Measurements from ENCODE around the gene ERF. TPM values are rescaled to one million over a fixed set of nuclear protein-coding genes. Genes with fewer than 3 reads are reported as not detected.

ERF gene
- total and polyA plus RNA-seq, 7 experiments from 2014 or later: 2.8 to 105 (median 49.4) TPM

DNA sequence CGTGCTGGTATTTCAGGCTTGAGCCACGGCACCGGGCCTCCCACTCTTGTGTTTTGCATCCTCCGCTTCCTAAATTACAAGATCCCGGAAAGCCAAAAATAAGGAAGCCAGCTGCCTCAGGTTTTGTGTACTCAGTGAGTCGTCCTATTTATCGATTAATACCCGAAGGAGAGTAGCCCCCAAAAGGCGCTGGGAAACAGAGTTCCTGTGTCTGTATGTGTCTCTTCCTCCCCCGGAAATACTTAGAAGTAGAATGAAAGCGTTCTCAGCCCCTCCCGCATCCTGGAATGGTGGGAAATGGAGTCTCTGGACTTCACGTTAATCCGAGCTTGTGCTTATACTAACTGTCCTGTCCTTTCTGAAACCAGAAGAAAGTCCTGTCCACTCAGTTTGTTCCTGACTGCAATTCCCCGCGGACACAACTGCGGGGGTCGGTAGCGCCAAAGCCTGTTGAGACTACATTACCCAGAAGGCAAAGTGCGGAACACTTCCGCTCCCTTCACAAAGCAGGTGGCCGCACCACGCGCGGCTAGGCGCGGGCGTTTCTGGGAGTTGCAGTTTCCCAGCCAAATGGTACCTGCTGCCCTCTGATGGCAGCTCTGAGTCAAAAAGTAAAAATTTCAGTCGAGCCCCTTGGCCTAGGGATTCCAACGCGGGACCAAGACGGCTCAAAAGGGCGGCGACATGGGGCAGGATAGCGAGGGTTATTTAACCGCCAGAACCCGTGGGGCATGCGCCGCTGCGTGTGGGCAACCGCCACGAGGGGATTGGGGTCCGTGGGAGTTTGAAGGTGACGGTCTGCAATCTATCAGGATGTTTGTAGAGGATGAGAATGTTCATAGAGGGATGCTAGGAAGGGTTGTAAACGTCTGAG lies 10.3 kb downstream of the ERF start:
- Histone ChIP-seq H3K4me3 (ENCODE audit: low read length) (peak overlapping the region; percentile 68), H3K4me1 (ENCODE audit: control insufficient read depth in 2 of 2, insufficient read depth in 2 of 2, low read length in 2 of 2) (peaks cover 28 to 38% of the 10 kb centered on the region in 2 donors), H3K27me3 (ENCODE audit: control insufficient read depth in 2 of 2, insufficient read depth in 2 of 2, low read length in 2 of 2) (no peaks in the 10 kb centered on the region), H3K9me3 (ENCODE audit: control insufficient read depth in 2 of 3, low read length in 3 of 3) (no peaks in the 10 kb centered on the region), H3K27ac (ENCODE audit: low read depth, low read length) (peak overlapping the region; percentile 73), H3K36me3 (ENCODE audit: control insufficient read depth in 2 of 3, insufficient read depth in 3 of 3, low read length in 3 of 3) (peaks cover 0 to 21% (median 4%) of the 10 kb centered on the region in 3 experiments)
- POLR2A ChIA-PET: interaction anchor here (0.8 to 8.2 kb wide), 11 partner anchors 23 to 981 kb away, joined by 3 to 84 read pairs (median 10); partner anchors contain the start of genes CIC, DEDD2, PAFAH1B3 and POU2F2
- peaks cover 0 to 6% (median 0%) of the 10 kb centered on the region in 5 donors for H3K36me3 Mint-ChIP-seq
- H3K27ac Mint-ChIP-seq: peak overlapping the region; percentile 84 to 99 (median 96)
- CTCF ChIA-PET: interaction anchor here (0.6 to 5.7 kb wide), 8 partner anchors 8 to 129 kb away, joined by 3 to 25 read pairs (median 5); partner anchors contain the start of gene ZNF526
- no peaks in the 10 kb centered on the region for H3K27me3 Mint-ChIP-seq
- intact Hi-C loops (cut with micrococcal nuclease): loop anchor here (1.0 to 10.0 kb wide), 15 partner anchors 10 to 1802 kb away; partner anchors contain the start of genes MEGF8 (in 2 of the 2), SERTAD3 (in 2 of the 2), ARHGEF1 (in 1 of the 2) and ERF (in 1 of the 2)
- peaks cover 36 to 58% (median 54%) of the 10 kb centered on the region in 7 donors for H3K4me1 Mint-ChIP-seq
- peak; percentile 51 for ATAC-seq
- DNase-seq: peak; percentile 76 to 93 (median 90)
- peak overlapping the region; percentile 91 to 98 (median 96) for H3K4me3 Mint-ChIP-seq
- no peaks in the 10 kb centered on the region for H3K9me3 Mint-ChIP-seq

DNA sequence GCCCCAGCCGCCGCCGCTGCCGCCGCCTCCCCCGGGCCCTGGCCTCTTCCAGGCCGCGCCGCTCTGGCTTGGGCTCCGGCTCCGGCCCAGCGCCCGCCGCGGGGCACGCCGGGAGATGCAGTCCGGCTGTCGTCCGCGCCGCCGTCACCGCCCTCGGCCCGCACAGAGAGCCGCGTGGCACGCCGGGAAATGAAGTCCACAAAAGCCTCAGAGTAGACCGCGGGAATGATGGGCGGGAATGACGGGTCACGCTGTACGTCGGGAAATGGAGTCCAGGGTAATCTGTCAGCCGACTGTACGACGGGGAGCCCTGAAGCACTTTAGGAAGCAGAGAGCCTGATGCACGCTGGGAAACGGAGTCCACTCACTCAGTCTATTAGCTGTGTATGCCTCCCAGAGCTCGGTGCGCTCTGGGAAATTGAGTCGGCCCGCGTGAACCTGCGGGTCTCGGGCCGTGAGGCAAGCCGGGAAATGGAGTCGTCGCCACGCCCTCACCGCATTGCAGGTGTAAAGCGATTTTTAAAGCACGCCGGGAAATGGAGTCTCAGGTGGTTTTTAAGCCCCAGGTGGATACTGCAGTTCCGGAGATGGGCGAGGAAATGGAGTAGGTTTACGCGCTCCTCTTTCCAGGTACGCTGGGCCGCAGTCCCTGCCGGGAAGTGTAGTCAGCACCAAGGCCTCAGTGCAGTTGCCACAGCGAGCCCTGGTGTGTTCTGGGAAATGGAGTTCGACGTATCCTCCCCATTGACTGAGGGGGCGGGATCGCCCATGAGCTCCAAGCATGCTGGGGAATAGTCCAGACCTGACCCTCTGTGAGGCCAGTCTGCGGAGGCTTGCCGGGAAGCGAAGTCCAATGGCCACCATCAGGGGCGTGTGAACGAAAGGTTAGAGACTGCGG lies 12.2 kb downstream of the ERF start, which contains the start of gene GSK3A:
TSS of gene GSK3A (minus strand) at position 91 of the 898 bp plus-strand sequence. CDS start 137 bp downstream, outside the sequence.
- ChIA-PET POLR2A (interaction anchor here (0.5 to 8.2 kb wide), 23 partner anchors 9 to 979 kb away, joined by 3 to 84 read pairs (median 5); partner anchors contain the start of genes CIC, DEDD2, PAFAH1B3 and POU2F2), CTCF (interaction anchor here (0.6 to 5.7 kb wide), 12 partner anchors 9 to 134 kb away, joined by 3 to 24 read pairs (median 4); partner anchors contain the start of genes POU2F2 and ZNF526)
- DNase-seq (peak; percentile 89 to 99 (median 97)), ATAC-seq (peak; percentile 84)
- peaks cover 0 to 10% (median 4%) of the 10 kb centered on the region in 5 donors for H3K36me3 Mint-ChIP-seq
- H3K9me3 Mint-ChIP-seq: no peaks in the 10 kb centered on the region
- intact Hi-C loops (cut with micrococcal nuclease): loop anchor here (1.0 to 10.0 kb wide), 15 partner anchors 22 to 1800 kb away; partner anchors contain the start of genes PAFAH1B3 (in 2 of the 2), PRR19 (in 2 of the 2), RABAC1 (in 2 of the 2) and SERTAD3 (in 2 of the 2)
- Histone ChIP-seq H3K27ac (ENCODE audit: low read depth, low read length) (peak within 1 kb of the TSS; percentile 95), H3K4me3 (ENCODE audit: low read length) (peak within 1 kb of the TSS; percentile 78), H3K36me3 (ENCODE audit: control insufficient read depth in 2 of 3, insufficient read depth in 3 of 3, low read length in 3 of 3) (peaks cover 4 to 19% (median 6%) of the 10 kb centered on the region in 3 experiments), H3K9me3 (ENCODE audit: control insufficient read depth in 2 of 3, low read length in 3 of 3) (no peaks in the 10 kb centered on the region), H3K4me1 (ENCODE audit: control insufficient read depth in 2 of 2, insufficient read depth in 2 of 2, low read length in 2 of 2) (peaks cover 28 to 42% of the 10 kb centered on the region in 2 donors), H3K27me3 (ENCODE audit: control insufficient read depth in 2 of 2, insufficient read depth in 2 of 2, low read length in 2 of 2) (no peaks in the 10 kb centered on the region)
- peak within 1 kb of the TSS; percentile 83 to 97 (median 96) for H3K4me3 Mint-ChIP-seq
- H3K4me1 Mint-ChIP-seq: peaks cover 39 to 66% (median 60%) of the 10 kb centered on the region in 7 donors
- H3K27ac Mint-ChIP-seq: peak within 1 kb of the TSS; percentile 89 to 99 (median 96)
- H3K27me3 Mint-ChIP-seq: no peaks in the 10 kb centered on the region

DNA sequence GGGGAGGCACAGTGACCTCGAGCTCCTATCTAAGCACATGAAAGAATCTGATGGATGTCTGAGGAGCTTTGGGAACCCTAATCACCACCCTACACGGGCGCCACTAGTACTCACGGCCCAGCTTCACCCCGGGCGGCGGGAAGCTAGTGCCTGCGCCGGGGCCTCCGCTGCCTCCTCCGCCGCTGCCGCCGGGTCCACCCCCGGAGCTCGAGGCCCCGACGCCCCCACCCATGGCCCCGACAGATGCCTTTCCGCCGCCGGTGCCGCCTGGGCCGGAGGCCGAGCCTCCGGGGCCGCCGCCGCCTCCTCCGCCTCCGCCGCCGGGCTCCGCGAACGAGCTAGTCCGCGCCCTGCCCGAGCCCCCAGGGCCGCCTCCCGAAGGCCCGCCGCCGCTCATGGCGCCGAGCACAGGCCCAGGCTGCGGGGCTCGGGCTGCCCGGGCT lies 12.8 kb downstream of the ERF start:
- DNase-seq (no peak), ATAC-seq (no peak)
- H3K36me3 ChIP-seq (ENCODE audit: control insufficient read depth in 2 of 3, insufficient read depth in 3 of 3, low read length in 3 of 3): peaks cover 4 to 19% (median 6%) of the 10 kb centered on the region in 3 experiments
- no peaks in the 10 kb centered on the region for H3K27me3 ChIP-seq (ENCODE audit: control insufficient read depth in 2 of 2, insufficient read depth in 2 of 2, low read length in 2 of 2)
- CTCF ChIA-PET: interaction anchor here (0.6 to 5.7 kb wide), 7 partner anchors 22 to 133 kb away, joined by 3 to 24 read pairs (median 4); partner anchors contain the start of genes POU2F2 and ZNF526
- H3K4me3 Mint-ChIP-seq: peak overlapping the region; percentile 83 to 92 (median 86)
- no peaks in the 10 kb centered on the region for H3K9me3 ChIP-seq (ENCODE audit: control insufficient read depth in 2 of 3, low read length in 3 of 3)
- H3K9me3 Mint-ChIP-seq: no peaks in the 10 kb centered on the region
- peak overlapping the region; percentile 73 to 96 (median 89) for H3K27ac Mint-ChIP-seq
- intact Hi-C loops (cut with micrococcal nuclease): loop anchor here (1.0 to 10.0 kb wide), 9 partner anchors 22 to 1800 kb away; partner anchors contain the start of genes SERTAD3 (in 2 of the 2), ZNF526 (in 2 of the 2), ARHGEF1 (in 1 of the 2) and RABAC1 (in 1 of the 2)
- H3K4me3 ChIP-seq (ENCODE audit: low read length): peak overlapping the region; percentile 78
- peaks cover 39 to 66% (median 60%) of the 10 kb centered on the region in 7 donors for H3K4me1 Mint-ChIP-seq
- H3K27ac ChIP-seq (ENCODE audit: low read depth, low read length): peak overlapping the region; percentile 95
- no peaks in the 10 kb centered on the region for H3K27me3 Mint-ChIP-seq
- peaks cover 0 to 10% (median 4%) of the 10 kb centered on the region in 5 donors for H3K36me3 Mint-ChIP-seq
- POLR2A ChIA-PET: interaction anchor here (0.6 to 8.2 kb wide), 17 partner anchors 9 to 879 kb away, joined by 3 to 84 read pairs (median 5); partner anchors contain the start of genes CIC, DEDD2, PAFAH1B3 and POU2F2
- peaks cover 28 to 42% of the 10 kb centered on the region in 2 donors for H3K4me1 ChIP-seq (ENCODE audit: control insufficient read depth in 2 of 2, insufficient read depth in 2 of 2, low read length in 2 of 2)

DNA sequence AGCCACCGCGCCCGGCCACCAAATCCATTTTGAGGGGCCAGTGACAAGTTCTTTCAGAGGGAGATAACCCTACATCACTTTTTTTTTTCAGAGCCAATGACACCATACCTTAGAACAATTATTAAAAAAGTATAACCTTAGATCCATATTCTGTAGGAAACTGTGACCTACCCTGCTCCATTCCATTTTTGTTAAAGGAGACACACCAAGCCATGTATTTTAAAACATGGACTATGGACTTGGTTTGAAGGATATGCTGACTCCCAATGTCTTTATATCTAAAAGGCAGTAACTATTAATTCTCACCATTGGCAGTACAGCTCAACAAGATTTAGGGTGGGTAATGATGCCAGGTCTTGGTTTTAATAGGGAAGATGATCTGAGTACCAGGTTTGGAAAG lies 13.6 kb downstream of the ERF start:
- ChIA-PET POLR2A (interaction anchor here (0.6 to 8.2 kb wide), 7 partner anchors 8 to 109 kb away, joined by 3 to 84 read pairs (median 4); partner anchors contain the start of genes DEDD2, POU2F2 and ZNF526), CTCF (interaction anchor here (0.7 to 5.7 kb wide), 2 partner anchors 13 to 21 kb away, joined by 5 to 24 read pairs; partner anchors contain the start of gene ZNF526)
- Histone ChIP-seq H3K27ac (ENCODE audit: low read depth, low read length) (peak overlapping the region; percentile 95), H3K4me3 (ENCODE audit: low read length) (peak overlapping the region; percentile 78), H3K4me1 (ENCODE audit: control insufficient read depth in 2 of 2, insufficient read depth in 2 of 2, low read length in 2 of 2) (peaks cover 28 to 42% of the 10 kb centered on the region in 2 donors), H3K9me3 (ENCODE audit: control insufficient read depth in 2 of 3, low read length in 3 of 3) (no peaks in the 10 kb centered on the region), H3K36me3 (ENCODE audit: control insufficient read depth in 2 of 3, insufficient read depth in 3 of 3, low read length in 3 of 3) (peaks cover 6 to 25% (median 6%) of the 10 kb centered on the region in 3 experiments), H3K27me3 (ENCODE audit: control insufficient read depth in 2 of 2, insufficient read depth in 2 of 2, low read length in 2 of 2) (no peaks in the 10 kb centered on the region)
- peaks cover 0 to 16% (median 4%) of the 10 kb centered on the region in 5 donors for H3K36me3 Mint-ChIP-seq
- no peaks in the 10 kb centered on the region for H3K27me3 Mint-ChIP-seq
- ATAC-seq: no peak
- peak overlapping the region; percentile 72 to 92 (median 86) for H3K4me3 Mint-ChIP-seq
- H3K27ac Mint-ChIP-seq: peak overlapping the region in 8 of 9 donors; percentile 59 to 95 (median 78)
- DNase-seq: no peak
- H3K9me3 Mint-ChIP-seq: no peaks in the 10 kb centered on the region
- intact Hi-C loops (cut with micrococcal nuclease): loop anchor here (5.0 to 10.0 kb wide), 3 partner anchors 181 to 1799 kb away; partner anchors contain the start of genes SERTAD3 (in 2 of the 2) and ARHGEF1 (in 1 of the 2)
- peaks cover 41 to 64% (median 56%) of the 10 kb centered on the region in 7 donors for H3K4me1 Mint-ChIP-seq

DNA sequence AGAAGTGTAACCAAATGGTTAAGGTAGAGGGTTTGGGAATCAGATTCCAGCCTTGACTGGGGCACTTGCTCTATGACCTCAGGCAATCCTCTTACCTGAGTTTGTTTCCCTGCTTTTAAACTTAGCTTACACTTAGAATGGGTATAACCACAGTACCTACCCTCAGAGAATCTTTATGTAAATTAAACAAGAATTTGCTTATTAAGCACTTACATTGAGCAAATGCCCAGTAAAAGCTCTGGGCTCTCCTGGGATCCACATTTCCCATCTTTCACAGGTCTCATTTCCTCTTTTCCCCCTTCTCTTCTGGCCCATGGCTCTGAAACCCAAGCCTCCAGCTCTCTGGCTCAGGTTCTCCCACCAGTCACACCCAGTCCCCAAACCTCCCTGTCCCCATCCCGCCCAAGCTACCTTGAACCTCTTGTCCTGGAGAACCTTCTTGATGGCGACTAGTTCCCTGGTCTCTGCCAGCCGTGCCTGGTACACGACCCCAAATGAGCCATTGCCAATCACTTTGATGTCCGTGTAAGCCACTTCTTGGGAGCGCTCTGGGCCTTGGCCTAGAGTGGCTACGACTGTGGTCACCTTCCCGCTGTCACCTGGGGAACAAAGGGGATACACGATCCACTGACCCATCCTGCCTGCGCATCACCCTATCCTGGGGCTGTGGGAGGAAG lies 15.2 kb downstream of the ERF start:
- POLR2A ChIA-PET: interaction anchor here (0.5 to 8.2 kb wide), 4 partner anchors 15 to 378 kb away, joined by 3 to 84 read pairs (median 4); partner anchors contain the start of genes DEDD2 and ZNF526
- no peaks in the 10 kb centered on the region for H3K9me3 Mint-ChIP-seq
- no peaks in the 10 kb centered on the region for H3K27me3 Mint-ChIP-seq
- intact Hi-C loops (cut with micrococcal nuclease): loop anchor here (5.0 to 10.0 kb wide), 3 partner anchors 183 to 1797 kb away; partner anchors contain the start of genes SERTAD3 (in 2 of the 2) and ARHGEF1 (in 1 of the 2)
- Histone ChIP-seq H3K36me3 (ENCODE audit: control insufficient read depth in 2 of 3, insufficient read depth in 3 of 3, low read length in 3 of 3) (peaks cover 6 to 41% (median 16%) of the 10 kb centered on the region in 3 experiments), H3K27me3 (ENCODE audit: control insufficient read depth in 2 of 2, insufficient read depth in 2 of 2, low read length in 2 of 2) (no peaks in the 10 kb centered on the region), H3K4me1 (ENCODE audit: control insufficient read depth in 2 of 2, insufficient read depth in 2 of 2, low read length in 2 of 2) (peaks cover 24 to 38% of the 10 kb centered on the region in 2 donors), H3K9me3 (ENCODE audit: control insufficient read depth in 2 of 3, low read length in 3 of 3) (no peaks in the 10 kb centered on the region), H3K27ac (ENCODE audit: low read depth, low read length) (peak overlapping the region; percentile 2), H3K4me3 (ENCODE audit: low read length) (no peak overlapping the region)
- CTCF ChIA-PET: interaction anchor here (1.4 to 2.1 kb wide), 3 partner anchors 20 to 131 kb away, joined by 3 to 7 read pairs (median 3); no protein-coding TSS in a partner anchor
- H3K4me1 Mint-ChIP-seq: peaks cover 37 to 62% (median 48%) of the 10 kb centered on the region in 7 donors
- ATAC-seq (no peak), DNase-seq (no peak)
- peaks cover 0 to 23% (median 5%) of the 10 kb centered on the region in 5 donors for H3K36me3 Mint-ChIP-seq
- peak overlapping the region in 7 of 9 donors; percentile 36 to 83 (median 72) for H3K27ac Mint-ChIP-seq
- H3K4me3 Mint-ChIP-seq: peak overlapping the region in 5 of 10 donors; percentile 3 to 72 (median 38)

All from naive thymus-derived CD4-positive, alpha-beta T cell (primary cell).